Smooth muscle cell (in vitro differentiated cells): ENCODE measurements around the gene MCOLN2. TPM values are rescaled to one million over a fixed set of nuclear protein-coding genes. Genes with fewer than 3 reads are reported as not detected.

Source experiments
- DNase-seq: peaks from one replicate; lab custom pipeline; 2025; ENCODE audit not compliant: unreplicated experiment; lab: John Stamatoyannopoulos, UW
- H2AFZ ChIP-seq: fragments of 200-600 bp; sonication (generic); 2 replicates; pipeline ENCODE4 v1.6.0; 2016; ENCODE audit warnings: antibody characterized with exemption, low read depth, mild to moderate bottlenecking
- H3F3A ChIP-seq: fragments of 200-600 bp; sonication (generic); 2 replicates; pipeline ENCODE4 v1.6.0; 2017; ENCODE audit warnings: antibody characterized with exemption, low read depth
- H3K27ac ChIP-seq: fragments of 200-600 bp; sonication (generic); 2 replicates; pipeline ENCODE4 v1.5.1; 2016; ENCODE audit warnings: low read depth, mild to moderate bottlenecking
- H3K27me3 ChIP-seq: fragments of 200-600 bp; sonication (generic); 2 replicates; pipeline ENCODE4 v1.6.1; 2016; ENCODE audit warnings: low read depth, mild to moderate bottlenecking
- H3K36me3 ChIP-seq: fragments of 200-600 bp; sonication (generic); 2 replicates; pipeline ENCODE4 v1.5.1; 2016; ENCODE audit warnings: low read depth
- H3K4me1 ChIP-seq: fragments of 200-600 bp; sonication (generic); 2 replicates; pipeline ENCODE4 v1.5.1; 2016; ENCODE audit warnings: low read depth
- H3K4me2 ChIP-seq: fragments of 200-600 bp; sonication (generic); 2 replicates; pipeline ENCODE4 v1.6.0; 2016; ENCODE audit warnings: mild to moderate bottlenecking
- H3K4me3 ChIP-seq: fragments of 200-600 bp; sonication (generic); 2 replicates; pipeline ENCODE4 v1.5.1; 2016; ENCODE audit warnings: mild to moderate bottlenecking
- H3K79me2 ChIP-seq: fragments of 200-600 bp; sonication (generic); 2 replicates; pipeline ENCODE4 v1.6.0; 2016; ENCODE audit warnings: low read depth, mild to moderate bottlenecking
- H3K9ac ChIP-seq: fragments of 200-600 bp; sonication (generic); 2 replicates; pipeline ENCODE4 v1.6.0; 2016; ENCODE audit warnings: low read depth
- H3K9me3 ChIP-seq: fragments of 200-600 bp; sonication (generic); replicated peaks from 2 replicates; pipeline ENCODE4 v1.5.1; 2016; ENCODE audit warnings: low read depth
- H4K20me1 ChIP-seq: fragments of 200-600 bp; sonication (generic); 2 replicates; pipeline ENCODE4 v1.6.0; 2016; ENCODE audit warnings: low read depth
- WGBS: methylation state at CpG from one replicate; pipeline ENCODE4 v1.1.7; 2016; ENCODE audit warnings: low lambda C conversion rate; 5-methylcytosine and 5-hydroxymethylcytosine counted together
- polyA plus RNA-seq: library from polyadenylated mRNA; unstranded; fragments of >200 nt; fragmentation: Nextera tagmentation; extraction: Ambion mirVana; gene quantifications from 2 replicates; pipeline ENCODE4 v1.2.1, GENCODE V29; 2016
- total RNA-seq: library from RNA; depleted of rRNA; stranded (reverse); fragments of >200 nt; gene quantifications from 2 replicates; pipeline ENCODE4 v1.2.3, GENCODE V29; 2014
- TF ChIP-seq, protein P1 (sequence below): fragments of 200-600 bp; sonication (generic); IDR thresholded peaks from 2 replicates; pipeline ENCODE4 v1.5.1; 2017; ENCODE audit warnings: borderline replicate concordance, mild to moderate bottlenecking, antibody characterized with exemption; ENCODE audit not compliant: insufficient read depth, poor library complexity, severe bottlenecking

The MCOLN2 gene
- total and polyA plus RNA-seq, 2 experiments from 2014 or later: not detected

DNA sequence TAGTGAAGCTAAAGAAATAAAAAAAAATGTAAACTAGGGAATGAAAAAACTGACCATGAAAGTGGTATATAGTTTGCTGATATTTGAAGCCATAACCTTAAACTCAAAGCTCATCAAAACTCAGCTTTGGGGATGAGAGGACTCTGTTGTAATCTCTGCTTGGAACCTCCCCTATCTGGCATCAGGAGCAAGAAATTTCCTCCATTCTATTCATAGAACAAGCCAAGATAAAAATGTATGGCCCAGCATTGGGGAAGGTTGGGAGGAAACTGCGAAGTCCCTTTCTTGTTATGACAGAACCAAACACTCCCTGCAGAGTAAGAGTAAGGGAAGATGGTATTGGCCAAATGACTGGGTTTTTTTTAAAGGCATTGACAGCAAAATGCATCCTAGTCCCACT is 35.6 kb downstream of the MCOLN2 start:
- H3K4me2 ChIP-seq: no peak overlapping the region
- no peaks in the 10 kb centered on the region for H3K27me3 ChIP-seq
- peaks cover 8% of the 10 kb centered on the region for H3F3A ChIP-seq
- no peaks in the 10 kb centered on the region for H4K20me1 ChIP-seq
- no peaks in the 10 kb centered on the region for H3K79me2 ChIP-seq
- DNase-seq: no peak
- no peaks in the 10 kb centered on the region for H3K9me3 ChIP-seq
- no peaks in the 10 kb centered on the region for H3K36me3 ChIP-seq
- no peak overlapping the region for H2AFZ ChIP-seq
- H3K9ac ChIP-seq: no peak overlapping the region
- no peak overlapping the region for H3K4me3 ChIP-seq
- WGBS: 89% methylated on average over 1 of the region's 1 CpG
- no peak overlapping the region for H3K27ac ChIP-seq
- TF ChIP-seq, protein P1, sequence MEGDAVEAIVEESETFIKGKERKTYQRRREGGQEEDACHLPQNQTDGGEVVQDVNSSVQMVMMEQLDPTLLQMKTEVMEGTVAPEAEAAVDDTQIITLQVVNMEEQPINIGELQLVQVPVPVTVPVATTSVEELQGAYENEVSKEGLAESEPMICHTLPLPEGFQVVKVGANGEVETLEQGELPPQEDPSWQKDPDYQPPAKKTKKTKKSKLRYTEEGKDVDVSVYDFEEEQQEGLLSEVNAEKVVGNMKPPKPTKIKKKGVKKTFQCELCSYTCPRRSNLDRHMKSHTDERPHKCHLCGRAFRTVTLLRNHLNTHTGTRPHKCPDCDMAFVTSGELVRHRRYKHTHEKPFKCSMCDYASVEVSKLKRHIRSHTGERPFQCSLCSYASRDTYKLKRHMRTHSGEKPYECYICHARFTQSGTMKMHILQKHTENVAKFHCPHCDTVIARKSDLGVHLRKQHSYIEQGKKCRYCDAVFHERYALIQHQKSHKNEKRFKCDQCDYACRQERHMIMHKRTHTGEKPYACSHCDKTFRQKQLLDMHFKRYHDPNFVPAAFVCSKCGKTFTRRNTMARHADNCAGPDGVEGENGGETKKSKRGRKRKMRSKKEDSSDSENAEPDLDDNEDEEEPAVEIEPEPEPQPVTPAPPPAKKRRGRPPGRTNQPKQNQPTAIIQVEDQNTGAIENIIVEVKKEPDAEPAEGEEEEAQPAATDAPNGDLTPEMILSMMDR: no peak
- H3K4me1 ChIP-seq: no peaks in the 10 kb centered on the region

DNA sequence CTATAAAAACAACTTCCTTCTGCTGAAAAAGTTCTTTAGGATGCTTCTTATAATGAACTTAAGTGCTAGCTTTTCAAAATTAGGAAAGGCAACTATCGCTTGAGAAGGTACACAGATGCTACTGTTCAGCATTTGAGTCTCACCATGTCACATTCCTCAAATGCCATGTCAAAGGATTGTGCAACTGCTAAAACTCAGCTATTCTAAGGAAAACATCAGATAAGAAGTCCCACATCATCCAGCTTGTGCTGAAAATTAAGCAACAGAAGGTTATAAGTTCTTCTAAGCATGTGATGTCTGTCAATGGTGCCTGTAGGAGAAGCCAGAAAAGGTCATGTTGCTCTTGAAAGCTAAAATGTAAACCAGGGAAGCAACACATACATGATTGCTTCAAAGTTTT is 36.5 kb downstream of the MCOLN2 start:
- no peaks in the 10 kb centered on the region for H3K27me3 ChIP-seq
- H3F3A ChIP-seq: peaks cover 8% of the 10 kb centered on the region
- H3K9me3 ChIP-seq: no peaks in the 10 kb centered on the region
- H3K9ac ChIP-seq: no peak overlapping the region
- H3K4me2 ChIP-seq: peak overlapping the region; percentile 47
- no peak overlapping the region for H3K4me3 ChIP-seq
- DNase-seq: no peak
- 17% methylated on average over 1 of the region's 1 CpG for WGBS
- no peaks in the 10 kb centered on the region for H4K20me1 ChIP-seq
- TF ChIP-seq, protein P1: no peak
- H3K36me3 ChIP-seq: no peaks in the 10 kb centered on the region
- H3K27ac ChIP-seq: peak overlapping the region; percentile 6
- no peak overlapping the region for H2AFZ ChIP-seq
- no peaks in the 10 kb centered on the region for H3K4me1 ChIP-seq
- no peaks in the 10 kb centered on the region for H3K79me2 ChIP-seq

DNA sequence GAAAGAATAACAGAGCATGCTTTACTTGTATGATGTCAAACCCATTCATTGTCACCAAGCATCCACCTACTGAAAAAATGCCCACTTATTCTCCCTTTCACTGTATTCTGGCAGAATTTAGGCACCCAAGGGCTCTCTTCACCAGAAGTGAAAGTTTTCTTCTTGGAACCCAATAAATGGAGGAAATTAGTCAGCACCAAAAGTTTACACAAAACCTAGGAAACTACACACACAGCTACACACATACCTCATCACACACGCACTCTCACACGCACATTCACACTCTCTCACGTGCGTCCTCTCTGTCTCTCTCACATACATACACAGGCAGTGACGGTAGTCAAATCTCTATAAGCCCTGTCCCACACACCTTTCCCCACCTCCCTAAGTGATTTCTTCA is 37.6 kb downstream of the MCOLN2 start:
- H3K27ac ChIP-seq: no peak overlapping the region
- DNase-seq: no peak
- H3K79me2 ChIP-seq: no peaks in the 10 kb centered on the region

DNA sequence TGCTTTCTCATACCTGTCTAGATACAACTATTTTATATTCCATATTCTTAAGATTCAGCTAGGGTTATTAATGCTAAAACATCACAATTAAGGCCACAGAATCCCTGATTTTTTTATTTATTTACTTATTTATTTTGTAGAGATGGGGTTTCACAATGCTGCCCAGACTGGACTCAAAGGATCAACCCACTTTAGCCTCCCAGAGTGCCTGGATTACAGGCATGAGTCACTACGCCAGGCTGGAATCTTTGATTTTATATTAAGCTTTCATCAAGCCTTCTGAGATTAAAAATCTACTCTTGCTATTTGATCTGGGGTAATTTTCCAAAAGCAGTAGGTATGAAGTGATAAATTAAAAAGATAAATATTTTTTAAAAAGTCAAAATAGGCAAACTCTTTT is 38.9 kb downstream of the MCOLN2 start:
- H3K27ac ChIP-seq: no peak overlapping the region
- no peaks in the 10 kb centered on the region for H3K9me3 ChIP-seq
- no peak overlapping the region for H3K4me3 ChIP-seq
- H3K36me3 ChIP-seq: no peaks in the 10 kb centered on the region
- H3K79me2 ChIP-seq: no peaks in the 10 kb centered on the region
- DNase-seq: no peak
- TF ChIP-seq, protein P1: no peak
- no peak overlapping the region for H2AFZ ChIP-seq
- H3K27me3 ChIP-seq: no peaks in the 10 kb centered on the region
- 27% methylated on average over 1 of the region's 1 CpG for WGBS
- H4K20me1 ChIP-seq: no peaks in the 10 kb centered on the region
- H3K9ac ChIP-seq: no peak overlapping the region
- H3K4me1 ChIP-seq: no peaks in the 10 kb centered on the region
- peak overlapping the region; percentile 43 for H3K4me2 ChIP-seq
- peaks cover 8% of the 10 kb centered on the region for H3F3A ChIP-seq

More for the DNA sequence above, 37.6 kb downstream of the MCOLN2 start:
- Histone ChIP-seq H3K4me1 (no peaks in the 10 kb centered on the region), H3K9ac (no peak overlapping the region), H3K9me3 (no peaks in the 10 kb centered on the region), H3F3A (peaks cover 8% of the 10 kb centered on the region), H2AFZ (no peak overlapping the region), H3K36me3 (no peaks in the 10 kb centered on the region), H3K4me2 (no peak overlapping the region), H4K20me1 (no peaks in the 10 kb centered on the region), H3K27me3 (no peaks in the 10 kb centered on the region), H3K4me3 (no peak overlapping the region)
- TF ChIP-seq, protein P1: no peak
- WGBS: 89% methylated on average over 5 of the region's 5 CpGs
